LNCaP clone FGC (cell line): Measurements from ENCODE around the gene MFN2.
"Not testable (repeated sequence)": the region's sequence is repeated elsewhere in the genome, so short reads cannot be mapped to it uniquely, and the experiment has no call there.

ENCODE experiments used
- DNase-seq: peaks from one replicate; pipeline ENCODE4 v3.0.0-alpha.2; 2011; ENCODE audit warnings: low read depth
- H3K4me3 ChIP-seq: 2 replicates; pipeline ENCODE4 v1.5.1; 2011; ENCODE audit warnings: mild to moderate bottlenecking, low read depth, low read length, control low read depth
- TF ChIP-seq, protein P1 (sequence below): IDR thresholded peaks from 2 replicates; pipeline ENCODE4 v1.5.1; 2012; ENCODE audit warnings: mild to moderate bottlenecking; ENCODE audit not compliant: control insufficient read depth, insufficient read depth; ENCODE audit errors: extremely low read depth

MFN2 gene

GRCh38 chr1:12031039-12031980, 51.1 kb downstream of the MFN2 start:
- no peak overlapping the region for H3K4me3 ChIP-seq
- TF ChIP-seq, protein P1, sequence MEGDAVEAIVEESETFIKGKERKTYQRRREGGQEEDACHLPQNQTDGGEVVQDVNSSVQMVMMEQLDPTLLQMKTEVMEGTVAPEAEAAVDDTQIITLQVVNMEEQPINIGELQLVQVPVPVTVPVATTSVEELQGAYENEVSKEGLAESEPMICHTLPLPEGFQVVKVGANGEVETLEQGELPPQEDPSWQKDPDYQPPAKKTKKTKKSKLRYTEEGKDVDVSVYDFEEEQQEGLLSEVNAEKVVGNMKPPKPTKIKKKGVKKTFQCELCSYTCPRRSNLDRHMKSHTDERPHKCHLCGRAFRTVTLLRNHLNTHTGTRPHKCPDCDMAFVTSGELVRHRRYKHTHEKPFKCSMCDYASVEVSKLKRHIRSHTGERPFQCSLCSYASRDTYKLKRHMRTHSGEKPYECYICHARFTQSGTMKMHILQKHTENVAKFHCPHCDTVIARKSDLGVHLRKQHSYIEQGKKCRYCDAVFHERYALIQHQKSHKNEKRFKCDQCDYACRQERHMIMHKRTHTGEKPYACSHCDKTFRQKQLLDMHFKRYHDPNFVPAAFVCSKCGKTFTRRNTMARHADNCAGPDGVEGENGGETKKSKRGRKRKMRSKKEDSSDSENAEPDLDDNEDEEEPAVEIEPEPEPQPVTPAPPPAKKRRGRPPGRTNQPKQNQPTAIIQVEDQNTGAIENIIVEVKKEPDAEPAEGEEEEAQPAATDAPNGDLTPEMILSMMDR, result peak; percentile 61
- no peak for DNase-seq

DNA sequence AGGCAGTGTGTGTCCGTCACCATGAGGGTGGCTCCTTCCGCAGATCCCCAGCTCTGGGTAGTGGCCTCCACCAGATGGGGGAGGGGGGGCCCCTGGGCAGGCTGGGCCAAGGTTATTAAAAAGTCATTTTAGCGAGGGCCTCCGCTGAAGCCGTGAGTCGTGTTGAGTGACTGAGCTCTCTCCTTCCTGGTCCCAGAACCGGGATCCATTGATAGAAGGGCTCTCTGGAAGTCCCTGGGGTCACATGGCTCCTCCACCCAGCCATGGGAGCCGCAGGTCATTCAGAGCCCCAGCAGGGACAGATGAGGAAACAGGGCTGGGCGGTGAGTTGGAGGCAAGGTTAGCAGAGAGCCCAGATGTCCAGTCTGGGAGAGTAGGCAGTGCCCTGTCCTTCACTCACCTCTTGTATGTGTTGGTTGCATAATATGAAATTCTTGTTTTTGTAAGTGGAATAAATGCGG, 51.9 kb downstream of the MFN2 start:
- no peak overlapping the region for H3K4me3 ChIP-seq
- TF ChIP-seq, protein P1, result no peak
- DNase-seq, result no peak

- DNase-seq, H3K4me3 ChIP-seq: not testable (repeated sequence)
These were observed 53.2 kb downstream of the MFN2 start for GRCh38 chr1:12033441-12033840.

GRCh38 chr1:12034381-12034801, 54.1 kb downstream of the MFN2 start:
- H3K4me3 ChIP-seq, result no peak overlapping the region
- TF ChIP-seq, protein P1, result no peak
- DNase-seq, result no peak

DNA sequence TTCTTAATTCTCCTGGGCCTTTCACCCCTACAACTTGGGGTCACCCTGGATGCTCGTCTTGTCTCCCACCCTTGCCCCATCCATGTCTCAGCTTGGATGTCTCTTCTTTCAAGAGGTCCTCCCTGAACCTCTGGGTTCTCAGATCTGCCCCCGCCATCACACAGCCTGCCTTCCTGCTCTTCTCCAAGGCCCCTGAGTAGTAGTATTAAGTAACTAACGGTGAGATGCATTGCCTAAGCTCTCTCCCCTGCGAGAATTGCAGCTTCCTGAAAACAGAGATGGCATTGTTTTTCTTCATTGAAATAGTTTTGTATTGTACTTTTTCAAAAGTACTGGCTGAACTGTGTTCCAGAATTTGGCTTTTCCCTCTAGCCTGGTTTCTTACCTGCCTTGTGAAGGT, 55.1 kb downstream of the MFN2 start:
- H3K4me3 ChIP-seq, result no peak overlapping the region
- TF ChIP-seq, protein P1, result no peak

DNA sequence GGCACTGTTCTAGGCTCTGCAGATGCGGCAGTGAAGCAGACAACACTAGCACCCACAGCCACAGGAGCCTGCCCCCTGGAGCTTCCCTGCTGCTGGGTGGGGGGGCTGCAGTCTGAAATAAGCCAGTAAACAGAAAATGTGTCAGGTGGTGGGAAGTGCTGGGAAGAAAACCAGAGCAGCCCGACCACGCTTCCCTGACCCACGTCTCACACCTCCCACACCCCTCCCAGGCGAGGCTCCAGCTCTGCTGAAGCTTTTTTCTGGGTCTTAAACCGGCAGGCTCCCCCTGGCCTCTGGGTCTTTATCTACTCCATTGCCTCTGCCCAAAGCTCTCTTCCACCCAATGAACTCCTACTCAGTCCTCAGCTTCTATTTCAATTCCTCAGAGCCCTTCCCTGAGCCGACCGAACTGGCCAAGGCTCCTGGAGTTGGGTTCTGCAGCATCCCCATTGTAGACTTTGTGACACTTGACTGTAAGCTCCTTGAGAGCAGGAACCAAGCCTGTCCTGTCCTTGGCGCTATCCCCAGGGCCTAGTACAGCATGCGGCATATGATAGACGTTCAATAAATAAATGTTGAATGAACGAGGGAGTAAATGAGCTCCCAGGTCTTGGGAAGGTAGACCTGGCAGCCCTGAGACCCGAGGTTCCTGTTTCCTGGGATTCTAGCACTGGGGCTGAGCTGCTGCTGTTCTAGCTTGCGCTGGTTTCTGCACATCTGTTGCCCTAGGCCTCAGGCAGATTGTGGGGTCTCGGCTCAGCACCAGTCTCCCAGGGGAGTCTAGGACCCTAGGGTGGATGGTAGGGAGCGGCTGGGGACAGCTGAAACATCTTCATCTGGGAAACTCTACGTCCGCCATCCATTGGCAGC, 57.5 kb downstream of the MFN2 start:
- DNase-seq, result no peak
- no peak overlapping the region for H3K4me3 ChIP-seq
- TF ChIP-seq, protein P1, result no peak

More for the DNA sequence above, 55.1 kb downstream of the MFN2 start:
- DNase-seq, result no peak
